ENCODE data around the gene KCNC2.

DNA sequence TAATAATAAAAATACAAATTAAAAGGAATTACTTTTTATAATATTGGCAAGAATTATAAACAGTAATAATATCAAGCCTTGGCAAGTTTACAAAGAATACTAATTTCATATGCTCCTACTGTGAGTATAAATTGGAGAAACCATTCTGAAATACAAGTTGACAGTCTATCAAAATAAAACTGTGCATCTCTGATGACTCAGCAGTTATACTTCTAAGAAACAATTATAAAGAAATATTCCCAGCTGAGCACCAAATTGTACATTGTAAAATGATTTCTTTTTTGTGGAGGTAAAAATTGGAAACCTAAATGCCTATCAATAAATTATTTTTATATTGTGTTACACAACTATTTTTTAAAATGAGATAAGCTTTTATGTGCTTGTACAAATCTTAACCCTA, 35.5 kb upstream of the KCNC2 start:
- TF ChIP-seq, protein P1, sequence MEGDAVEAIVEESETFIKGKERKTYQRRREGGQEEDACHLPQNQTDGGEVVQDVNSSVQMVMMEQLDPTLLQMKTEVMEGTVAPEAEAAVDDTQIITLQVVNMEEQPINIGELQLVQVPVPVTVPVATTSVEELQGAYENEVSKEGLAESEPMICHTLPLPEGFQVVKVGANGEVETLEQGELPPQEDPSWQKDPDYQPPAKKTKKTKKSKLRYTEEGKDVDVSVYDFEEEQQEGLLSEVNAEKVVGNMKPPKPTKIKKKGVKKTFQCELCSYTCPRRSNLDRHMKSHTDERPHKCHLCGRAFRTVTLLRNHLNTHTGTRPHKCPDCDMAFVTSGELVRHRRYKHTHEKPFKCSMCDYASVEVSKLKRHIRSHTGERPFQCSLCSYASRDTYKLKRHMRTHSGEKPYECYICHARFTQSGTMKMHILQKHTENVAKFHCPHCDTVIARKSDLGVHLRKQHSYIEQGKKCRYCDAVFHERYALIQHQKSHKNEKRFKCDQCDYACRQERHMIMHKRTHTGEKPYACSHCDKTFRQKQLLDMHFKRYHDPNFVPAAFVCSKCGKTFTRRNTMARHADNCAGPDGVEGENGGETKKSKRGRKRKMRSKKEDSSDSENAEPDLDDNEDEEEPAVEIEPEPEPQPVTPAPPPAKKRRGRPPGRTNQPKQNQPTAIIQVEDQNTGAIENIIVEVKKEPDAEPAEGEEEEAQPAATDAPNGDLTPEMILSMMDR (conservative IDR thresholded peaks at IDR 0.05 in 1 of 2, IDR thresholded peaks at IDR 0.05 in 1 of 2; ENCODE audit: extremely low read depth in 1 of 2, insufficient read depth in 1 of 2, low read depth in 1 of 2, low read length in 2 of 2), result no peak
- TF ChIP-seq EZH2 (IDR thresholded peaks at IDR 0.05; ENCODE audit: borderline replicate concordance, low read length), result no peak

Data from mammary epithelial cell (primary cell).